CD8-positive, alpha-beta memory T cell (primary cell): ENCODE data around the gene CMSS1. TPM values are rescaled to one million over a fixed set of nuclear protein-coding genes. Genes with fewer than 3 reads are reported as not detected.

Source experiments
- CTCF ChIA-PET: fragments of 350-600 bp; sonication (Branson Sonifier 250); formaldehyde crosslinking; loops from one replicate; lab custom pipeline; 2021; ENCODE audit warnings: antibody characterized with exemption; lab: Charles Lee
- POLR2A ChIA-PET: fragments of 350-600 bp; sonication (Branson Sonifier 250); formaldehyde crosslinking; loops from one replicate; lab custom pipeline; 2021; ENCODE audit warnings: antibody characterized with exemption; lab: Charles Lee
- DNase-seq, 5 donors: peaks; one replicate each; pipeline versions ENCODE4 v3.0.0 to v3.0.0-alpha.2; 2020 to 2022; ENCODE audit warnings: mixed read lengths in 1 of 5
- H3K27ac ChIP-seq: one replicate; pipeline ENCODE4 v1.7.0; 2013; ENCODE audit warnings: low read depth, mild to moderate bottlenecking, low read length, moderate library complexity
- H3K27me3 ChIP-seq: 2 replicates; pipeline ENCODE4 v1.7.0; 2013; ENCODE audit warnings: low read length, mild to moderate bottlenecking; ENCODE audit not compliant: insufficient read depth, poor library complexity, severe bottlenecking
- H3K36me3 ChIP-seq: 2 replicates; pipeline ENCODE4 v1.7.0; 2013; ENCODE audit warnings: mild to moderate bottlenecking, low read length, moderate library complexity; ENCODE audit not compliant: insufficient read depth
- H3K4me1 ChIP-seq: 2 replicates; pipeline ENCODE4 v1.7.0; 2013; ENCODE audit warnings: mild to moderate bottlenecking, low read length, moderate library complexity; ENCODE audit not compliant: insufficient read depth
- H3K4me3 ChIP-seq: 2 replicates; pipeline ENCODE4 v1.7.0; 2013; ENCODE audit warnings: mild to moderate bottlenecking, low read length
- H3K9me3 ChIP-seq: 2 replicates; pipeline ENCODE4 v1.7.0; 2013; ENCODE audit warnings: mild to moderate bottlenecking, low read length
- H3K27ac Mint-ChIP-seq, 8 donors: one replicate each; pipeline ENCODE4 v1.8.0; 2020 to 2021; ENCODE audit warnings: mixed read lengths in 8 of 8, mild to moderate bottlenecking in 6 of 8, inconsistent platforms in 3 of 8, moderate library complexity in 3 of 8
- H3K27me3 Mint-ChIP-seq, 2 donors: one replicate each; pipeline ENCODE4 v1.8.0; 2020 to 2021; ENCODE audit warnings: mixed read lengths in 2 of 2, mild to moderate bottlenecking in 1 of 2, moderate library complexity in 1 of 2
- H3K36me3 Mint-ChIP-seq, 3 donors: one replicate each; pipeline ENCODE4 v1.8.0; 2020 to 2021; ENCODE audit warnings: mixed read lengths in 3 of 3, inconsistent platforms in 1 of 3, mild to moderate bottlenecking in 1 of 3
- H3K4me1 Mint-ChIP-seq, 3 donors: one replicate each; pipeline ENCODE4 v1.8.0; 2020 to 2021; ENCODE audit warnings: mixed read lengths in 3 of 3, inconsistent platforms in 1 of 3, mild to moderate bottlenecking in 1 of 3
- H3K4me3 Mint-ChIP-seq, 7 donors: one replicate each; pipeline ENCODE4 v1.8.0; 2020 to 2021; ENCODE audit warnings: mixed read lengths in 7 of 7, mild to moderate bottlenecking in 6 of 7, moderate library complexity in 4 of 7, inconsistent platforms in 2 of 7
- H3K9me3 Mint-ChIP-seq, 5 donors: one replicate each; pipeline ENCODE4 v1.8.0; 2020 to 2022; ENCODE audit warnings: mixed read lengths in 5 of 5, mild to moderate bottlenecking in 3 of 5, moderate library complexity in 2 of 5, inconsistent platforms in 1 of 5
- polyA plus RNA-seq: library from polyadenylated mRNA; unstranded; fragments of 300-500 nt; fragmentation: Illumina TruSeq; gene quantifications from one replicate; pipeline ENCODE4 v1.2.3, GENCODE V29; 2021
- total RNA-seq, 2 experiments: library from RNA; stranded (reverse); gene quantifications; one replicate each; pipeline ENCODE4 v1.2.3, GENCODE V29; 2021

CMSS1 gene
- total and polyA plus RNA-seq, 3 experiments from 2014 or later: 16.8 to 143 (median 140) TPM

DNA sequence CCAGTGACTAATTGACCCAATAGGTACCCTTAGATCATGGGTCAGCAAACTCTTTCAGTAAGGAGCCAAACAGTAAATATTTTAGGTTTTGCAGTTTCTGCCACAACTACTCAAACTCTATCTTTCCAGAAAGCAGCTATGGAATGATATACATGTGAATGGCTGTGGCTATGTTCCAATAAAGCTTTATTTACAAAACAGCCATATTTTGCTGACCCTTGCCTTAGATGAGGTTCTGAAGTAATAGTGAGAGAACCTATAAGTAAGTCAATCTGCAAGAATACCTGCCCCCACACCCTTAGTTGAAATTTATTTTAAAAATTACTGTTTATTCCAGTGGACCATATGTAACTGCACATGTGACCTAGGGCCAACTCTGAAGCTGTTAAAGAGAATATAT, 134.0 kb downstream of the CMSS1 start:
- POLR2A ChIA-PET: no interaction called here
- H3K27me3 Mint-ChIP-seq: no peaks in the 10 kb centered on the region
- no peak overlapping the region for H3K27ac Mint-ChIP-seq
- H3K4me3 Mint-ChIP-seq: no peak overlapping the region
- H3K27ac ChIP-seq: no peak overlapping the region
- H3K36me3 Mint-ChIP-seq: peaks cover 0 to 1% (median 0%) of the 10 kb centered on the region in 3 donors
- H3K9me3 ChIP-seq: no peaks in the 10 kb centered on the region
- no peaks in the 10 kb centered on the region for H3K9me3 Mint-ChIP-seq
- H3K27me3 ChIP-seq: no peaks in the 10 kb centered on the region
- no peaks in the 10 kb centered on the region for H3K4me1 Mint-ChIP-seq
- CTCF ChIA-PET: no interaction called here
- no peak for DNase-seq
- no peak overlapping the region for H3K4me3 ChIP-seq
- H3K4me1 ChIP-seq: no peaks in the 10 kb centered on the region
- H3K36me3 ChIP-seq: no peaks in the 10 kb centered on the region

GRCh38 chr3:99952306-99952705, 134.6 kb downstream of the CMSS1 start:
- H3K9me3 Mint-ChIP-seq: no peaks in the 10 kb centered on the region
- CTCF ChIA-PET: no interaction called here
- Histone ChIP-seq H3K27ac (no peak overlapping the region), H3K9me3 (no peaks in the 10 kb centered on the region), H3K4me3 (no peak overlapping the region), H3K4me1 (no peaks in the 10 kb centered on the region), H3K36me3 (no peaks in the 10 kb centered on the region), H3K27me3 (no peaks in the 10 kb centered on the region)
- no peak overlapping the region for H3K4me3 Mint-ChIP-seq
- H3K27me3 Mint-ChIP-seq: no peaks in the 10 kb centered on the region
- peaks cover 0 to 1% (median 0%) of the 10 kb centered on the region in 3 donors for H3K36me3 Mint-ChIP-seq
- no peaks in the 10 kb centered on the region for H3K4me1 Mint-ChIP-seq
- POLR2A ChIA-PET: no interaction called here
- no peak for DNase-seq
- no peak overlapping the region for H3K27ac Mint-ChIP-seq

DNA sequence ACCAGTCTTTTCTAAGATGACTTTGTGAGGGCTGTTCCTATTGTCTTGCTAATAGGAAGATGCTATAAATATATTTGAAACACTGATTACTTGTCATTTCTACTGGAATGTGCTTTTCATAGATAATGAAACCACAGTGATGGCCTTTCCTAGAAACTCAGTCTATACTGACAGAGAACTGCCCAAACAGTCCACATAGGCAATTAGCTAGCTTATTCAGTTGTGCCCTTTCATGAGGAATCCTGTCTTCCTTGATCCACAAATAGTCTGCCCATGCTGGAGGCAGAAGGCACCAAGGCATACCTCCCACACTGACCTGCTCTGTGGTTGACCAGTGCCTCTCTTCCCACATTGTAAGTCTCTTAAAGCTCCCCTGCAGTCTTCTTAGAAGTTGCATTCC, 135.9 kb downstream of the CMSS1 start:
- Mint-ChIP-seq H3K27me3 (no peaks in the 10 kb centered on the region), H3K4me3 (no peak overlapping the region), H3K36me3 (peaks cover 0 to 1% (median 0%) of the 10 kb centered on the region in 3 donors), H3K9me3 (no peaks in the 10 kb centered on the region), H3K4me1 (no peaks in the 10 kb centered on the region), H3K27ac (peak overlapping the region in 1 of 8 donors; percentile 2)
- Histone ChIP-seq H3K4me3 (no peak overlapping the region), H3K36me3 (no peaks in the 10 kb centered on the region), H3K27me3 (no peaks in the 10 kb centered on the region), H3K27ac (no peak overlapping the region), H3K9me3 (no peaks in the 10 kb centered on the region), H3K4me1 (no peaks in the 10 kb centered on the region)
- ChIA-PET POLR2A (no interaction called here), CTCF (no interaction called here)
- no peak for DNase-seq

GRCh38 chr3:99954914-99955644, 137.4 kb downstream of the CMSS1 start:
- H3K4me3 ChIP-seq: no peak overlapping the region
- H3K4me1 Mint-ChIP-seq: no peaks in the 10 kb centered on the region
- no peaks in the 10 kb centered on the region for H3K36me3 ChIP-seq
- H3K27ac ChIP-seq: no peak overlapping the region
- H3K4me3 Mint-ChIP-seq: no peak overlapping the region
- no peak for DNase-seq
- no peaks in the 10 kb centered on the region for H3K4me1 ChIP-seq
- H3K36me3 Mint-ChIP-seq: peaks cover 0 to 1% (median 0%) of the 10 kb centered on the region in 3 donors
- H3K27me3 ChIP-seq: no peaks in the 10 kb centered on the region
- CTCF ChIA-PET: no interaction called here
- no peak overlapping the region for H3K27ac Mint-ChIP-seq
- no peaks in the 10 kb centered on the region for H3K9me3 ChIP-seq
- H3K27me3 Mint-ChIP-seq: no peaks in the 10 kb centered on the region
- H3K9me3 Mint-ChIP-seq: no peaks in the 10 kb centered on the region
- POLR2A ChIA-PET: no interaction called here

DNA sequence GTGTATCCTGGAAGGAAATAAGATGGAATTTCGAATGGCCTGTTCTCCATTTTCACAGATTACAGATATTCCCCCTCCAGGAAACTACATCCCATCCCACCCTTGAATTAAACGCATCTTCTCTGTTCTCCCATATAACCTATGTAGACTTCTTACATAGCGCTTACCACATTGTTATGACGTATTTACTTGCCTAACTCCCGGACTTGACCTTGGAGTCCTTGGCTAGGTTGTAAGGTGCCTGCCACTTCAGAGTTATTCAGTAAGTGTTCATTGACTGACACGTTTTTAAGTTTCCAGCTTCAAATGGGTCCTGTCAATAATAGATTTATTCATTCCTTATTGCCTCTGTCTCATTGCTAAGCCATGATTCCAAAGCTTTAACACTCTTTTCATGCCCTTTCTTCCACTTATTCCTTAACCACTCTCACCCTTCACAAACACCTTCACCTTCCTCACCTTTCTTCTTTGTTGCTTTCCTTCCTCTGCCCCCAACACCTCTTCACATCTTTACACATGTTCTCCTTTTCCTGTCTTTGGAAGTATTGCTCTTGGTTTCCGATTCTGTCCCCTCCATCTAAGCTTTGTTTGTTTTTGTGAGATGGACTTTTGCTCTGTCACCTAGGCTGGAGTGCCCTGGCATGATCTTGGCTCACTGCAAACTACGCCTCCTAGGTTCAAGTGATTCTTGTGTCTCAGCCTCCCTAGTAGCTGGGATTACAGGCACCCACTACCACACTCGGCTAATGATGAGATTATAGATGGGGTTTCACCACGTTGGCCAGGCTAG, 138.3 kb downstream of the CMSS1 start:
- H3K4me1 Mint-ChIP-seq: no peaks in the 10 kb centered on the region
- no peak overlapping the region for H3K4me3 Mint-ChIP-seq
- Histone ChIP-seq H3K9me3 (no peaks in the 10 kb centered on the region), H3K27me3 (no peaks in the 10 kb centered on the region), H3K27ac (no peak overlapping the region), H3K36me3 (no peaks in the 10 kb centered on the region), H3K4me3 (no peak overlapping the region), H3K4me1 (no peaks in the 10 kb centered on the region)
- H3K9me3 Mint-ChIP-seq: no peaks in the 10 kb centered on the region
- CTCF ChIA-PET: no interaction called here
- no peaks in the 10 kb centered on the region for H3K27me3 Mint-ChIP-seq
- POLR2A ChIA-PET: no interaction called here
- H3K27ac Mint-ChIP-seq: peak overlapping the region in 1 of 8 donors; percentile 63
- DNase-seq: no peak
- peaks cover 0 to 3% (median 0%) of the 10 kb centered on the region in 3 donors for H3K36me3 Mint-ChIP-seq

- DNase-seq: no peak
- Histone ChIP-seq H3K4me1 (no peaks in the 10 kb centered on the region), H3K27ac (no peak overlapping the region), H3K27me3 (no peaks in the 10 kb centered on the region), H3K4me3 (no peak overlapping the region), H3K36me3 (no peaks in the 10 kb centered on the region), H3K9me3 (no peaks in the 10 kb centered on the region)
- Mint-ChIP-seq H3K4me3 (no peak overlapping the region), H3K4me1 (no peaks in the 10 kb centered on the region), H3K27ac (no peak overlapping the region), H3K27me3 (no peaks in the 10 kb centered on the region), H3K9me3 (no peaks in the 10 kb centered on the region), H3K36me3 (peaks cover 0 to 7% (median 3%) of the 10 kb centered on the region in 3 donors)
- POLR2A ChIA-PET: no interaction called here
- CTCF ChIA-PET: no interaction called here
These were observed 139.6 kb downstream of the CMSS1 start for GRCh38 chr3:99957151-99957796.

DNA sequence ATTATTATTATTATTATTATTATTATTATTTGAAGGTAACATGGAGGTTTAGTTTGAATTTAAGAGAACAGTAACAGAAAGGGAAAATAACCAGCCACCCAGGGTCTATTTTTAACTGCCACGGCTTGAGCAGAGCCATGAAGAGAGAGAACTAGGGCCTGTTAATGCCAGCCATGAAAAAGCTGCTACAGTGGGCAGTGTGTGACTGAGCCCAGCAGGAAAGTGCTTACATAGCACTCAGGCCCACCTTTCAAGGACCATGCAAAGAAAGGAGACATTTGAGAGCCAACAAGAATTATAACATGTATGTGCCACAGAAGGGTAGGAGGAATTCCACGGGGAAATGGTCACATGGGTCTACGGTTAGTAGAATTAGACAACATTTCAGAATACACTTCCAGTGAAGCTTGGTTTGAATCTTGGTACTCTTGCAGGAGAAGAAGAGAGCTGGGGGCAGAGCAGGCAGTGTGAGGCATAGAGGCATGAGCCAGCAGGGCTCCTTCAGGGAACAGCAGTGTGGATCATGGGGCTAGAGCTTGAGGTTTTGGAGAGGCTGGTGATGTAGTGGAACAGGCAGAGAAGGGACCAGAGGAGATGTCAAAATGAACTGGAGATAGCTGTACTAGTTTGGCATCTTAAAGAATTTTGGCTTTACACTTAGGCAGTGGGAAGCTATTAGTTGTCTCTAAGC, 140.7 kb downstream of the CMSS1 start:
- POLR2A ChIA-PET: no interaction called here
- H3K27ac Mint-ChIP-seq: peak overlapping the region in 3 of 8 donors; percentile 11 to 61 (median 47)

More for the DNA sequence above, 140.7 kb downstream of the CMSS1 start:
- Histone ChIP-seq H3K27ac (no peak overlapping the region), H3K27me3 (no peaks in the 10 kb centered on the region), H3K4me3 (no peak overlapping the region), H3K4me1 (no peaks in the 10 kb centered on the region), H3K36me3 (no peaks in the 10 kb centered on the region), H3K9me3 (no peaks in the 10 kb centered on the region)
- Mint-ChIP-seq H3K9me3 (no peaks in the 10 kb centered on the region), H3K27me3 (no peaks in the 10 kb centered on the region), H3K36me3 (peaks cover 1 to 9% (median 3%) of the 10 kb centered on the region in 3 donors), H3K4me1 (no peaks in the 10 kb centered on the region), H3K4me3 (no peak overlapping the region)
- CTCF ChIA-PET: interaction anchor here (0.5 kb wide), 1 partner anchor 11 kb away, joined by 3 read pairs; no protein-coding TSS in a partner anchor
- DNase-seq: no peak
